ENCODE results near the gene MEF2A.

Gene MEF2A

DNA sequence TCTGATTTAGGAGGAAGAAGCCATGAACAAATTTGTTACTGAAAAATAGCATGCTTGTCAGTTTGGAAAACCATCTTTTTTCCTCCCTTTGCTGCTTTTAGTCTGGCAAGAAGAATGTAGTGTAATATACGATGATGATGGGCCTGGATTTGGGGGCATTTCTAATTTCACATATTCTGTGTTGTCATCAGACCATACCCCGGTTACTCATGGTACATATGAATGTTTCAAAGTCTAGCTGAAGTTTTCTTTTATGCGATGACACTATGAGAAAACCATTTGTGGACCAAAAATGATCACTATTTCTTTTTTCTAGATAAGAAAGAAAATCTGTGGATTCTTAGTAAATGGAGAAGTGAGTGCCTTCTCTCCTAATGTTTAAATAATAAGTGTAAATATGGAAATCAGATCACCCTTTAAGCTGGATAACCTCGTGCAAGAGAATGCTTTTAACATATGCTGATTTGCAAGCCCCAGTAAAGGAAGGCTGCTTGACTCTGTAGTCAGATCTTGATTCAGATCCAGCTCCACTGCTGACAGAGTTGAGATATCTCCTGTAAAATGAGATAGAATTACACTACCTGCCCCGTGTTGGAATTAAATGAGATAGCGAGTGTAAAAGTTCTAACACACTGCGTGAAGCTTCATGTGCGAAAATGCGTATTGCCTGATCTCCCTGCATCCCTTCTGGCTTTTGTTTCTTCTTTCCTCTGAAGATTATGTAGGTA is 3.0 kb downstream of the MEF2A start:
- Histone ChIP-seq H3K4me3 (ENCODE audit: low read length) (no peak overlapping the region), H3K36me3 (ENCODE audit: insufficient read depth, low read length) (no peaks in the 10 kb centered on the region), H2AFZ (ENCODE audit: low read depth, low read length) (no peak overlapping the region), H3K9me3 (ENCODE audit: low read length) (no peaks in the 10 kb centered on the region), H3K4me1 (ENCODE audit: insufficient read depth, low read length) (peaks cover 23% of the 10 kb centered on the region), H3K27me3 (ENCODE audit: insufficient read depth, low read length) (peaks cover 1% of the 10 kb centered on the region)

GRCh38 chr15:99571299-99571698 is 5.5 kb downstream of the MEF2A start:
- H3K27me3 ChIP-seq (ENCODE audit: insufficient read depth, low read length) = no peaks in the 10 kb centered on the region
- no peak overlapping the region for H3K4me3 ChIP-seq (ENCODE audit: low read length)
- peaks cover 3% of the 10 kb centered on the region for H3K9me3 ChIP-seq (ENCODE audit: low read length)
- H3K4me1 ChIP-seq (ENCODE audit: insufficient read depth, low read length) = peaks cover 11% of the 10 kb centered on the region
- H2AFZ ChIP-seq (ENCODE audit: low read depth, low read length) = no peak overlapping the region
- H3K36me3 ChIP-seq (ENCODE audit: insufficient read depth, low read length) = no peaks in the 10 kb centered on the region

DNA sequence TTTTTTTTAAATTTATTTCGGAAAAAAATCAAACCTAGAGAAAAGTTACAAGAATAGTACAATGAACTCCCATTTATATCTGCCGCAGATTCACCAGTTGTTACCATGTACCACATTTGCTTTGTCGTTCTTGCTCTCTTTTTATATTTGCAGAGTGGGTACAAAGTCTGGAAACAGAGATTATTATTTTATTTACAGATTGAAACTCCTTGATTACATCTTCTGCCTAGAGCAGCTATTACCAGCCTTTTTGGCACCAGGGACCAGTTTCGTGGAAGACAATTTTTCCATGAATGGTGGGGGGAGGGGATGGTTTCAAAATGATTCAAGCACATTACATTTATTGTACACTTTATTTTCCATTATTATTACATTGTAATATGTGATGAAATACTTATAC is 8.3 kb downstream of the MEF2A start:
- H3K36me3 ChIP-seq (ENCODE audit: insufficient read depth, low read length) = no peaks in the 10 kb centered on the region
- no peak overlapping the region for H3K4me3 ChIP-seq (ENCODE audit: low read length)
- peaks cover 2% of the 10 kb centered on the region for H3K4me1 ChIP-seq (ENCODE audit: insufficient read depth, low read length)
- no peak overlapping the region for H2AFZ ChIP-seq (ENCODE audit: low read depth, low read length)
- H3K9me3 ChIP-seq (ENCODE audit: low read length) = peaks cover 3% of the 10 kb centered on the region
- no peaks in the 10 kb centered on the region for H3K27me3 ChIP-seq (ENCODE audit: insufficient read depth, low read length)

GRCh38 chr15:99574502-99574901 is 8.7 kb downstream of the MEF2A start:
- Histone ChIP-seq H3K4me3 (ENCODE audit: low read length) (no peak overlapping the region), H3K4me1 (ENCODE audit: insufficient read depth, low read length) (peaks cover 2% of the 10 kb centered on the region), H3K36me3 (ENCODE audit: insufficient read depth, low read length) (no peaks in the 10 kb centered on the region), H3K27me3 (ENCODE audit: insufficient read depth, low read length) (no peaks in the 10 kb centered on the region), H2AFZ (ENCODE audit: low read depth, low read length) (no peak overlapping the region), H3K9me3 (ENCODE audit: low read length) (peaks cover 3% of the 10 kb centered on the region)

DNA sequence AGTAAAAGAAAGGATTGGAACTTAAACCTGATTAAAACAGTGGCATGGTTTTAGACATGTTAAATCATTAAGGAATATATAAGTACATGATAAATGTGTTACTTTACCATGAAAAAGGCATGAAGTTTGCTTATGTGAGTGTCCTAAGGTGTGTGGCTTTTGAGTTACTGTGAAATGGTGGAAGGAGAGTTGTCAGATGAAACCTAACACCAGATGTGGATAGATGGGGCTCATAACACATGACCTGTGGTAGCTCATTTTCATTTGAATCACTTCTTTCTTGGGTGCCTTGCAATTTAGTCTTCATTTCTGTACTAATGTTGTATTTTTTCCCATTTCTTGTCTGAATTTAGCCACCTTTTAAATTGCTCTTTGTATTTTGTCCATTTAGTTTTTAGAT is 13.0 kb downstream of the MEF2A start:
- H3K9me3 ChIP-seq (ENCODE audit: low read length) = peaks cover 3% of the 10 kb centered on the region
- no peak overlapping the region for H3K4me3 ChIP-seq (ENCODE audit: low read length)
- no peak overlapping the region for H2AFZ ChIP-seq (ENCODE audit: low read depth, low read length)
- H3K36me3 ChIP-seq (ENCODE audit: insufficient read depth, low read length) = no peaks in the 10 kb centered on the region
- H3K4me1 ChIP-seq (ENCODE audit: insufficient read depth, low read length) = peaks cover 2% of the 10 kb centered on the region
- H3K27me3 ChIP-seq (ENCODE audit: insufficient read depth, low read length) = no peaks in the 10 kb centered on the region

DNA sequence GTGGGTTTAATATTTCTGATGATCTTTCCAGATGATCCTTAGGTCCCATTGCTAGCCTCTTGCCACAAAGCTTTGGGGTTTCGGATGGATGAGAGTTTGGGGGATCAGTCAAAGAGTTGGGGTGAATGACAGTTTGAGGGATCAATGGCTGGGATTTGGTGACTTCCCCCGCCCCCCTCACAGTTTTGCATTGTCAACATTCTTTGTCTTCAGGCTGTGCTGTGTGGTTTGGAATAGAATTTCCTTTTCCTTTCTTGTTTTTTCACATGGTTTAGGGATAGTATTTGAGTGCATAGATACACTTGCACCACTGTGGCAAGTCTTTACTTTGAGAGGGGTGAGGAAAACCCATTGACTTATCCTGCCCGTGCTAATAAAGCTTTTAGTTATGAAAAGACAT is 14.3 kb downstream of the MEF2A start:
- H3K27me3 ChIP-seq (ENCODE audit: insufficient read depth, low read length) = no peaks in the 10 kb centered on the region
- H3K4me3 ChIP-seq (ENCODE audit: low read length) = no peak overlapping the region
- H2AFZ ChIP-seq (ENCODE audit: low read depth, low read length) = no peak overlapping the region
- H3K36me3 ChIP-seq (ENCODE audit: insufficient read depth, low read length) = peaks cover 2% of the 10 kb centered on the region
- peaks cover 2% of the 10 kb centered on the region for H3K4me1 ChIP-seq (ENCODE audit: insufficient read depth, low read length)
- H3K9me3 ChIP-seq (ENCODE audit: low read length) = no peaks in the 10 kb centered on the region

- H3K4me3 ChIP-seq (ENCODE audit: low read length) = no peak overlapping the region
- no peaks in the 10 kb centered on the region for H3K27me3 ChIP-seq (ENCODE audit: insufficient read depth, low read length)
- peaks cover 1% of the 10 kb centered on the region for H3K9me3 ChIP-seq (ENCODE audit: low read length)
- H3K4me1 ChIP-seq (ENCODE audit: insufficient read depth, low read length) = peaks cover 2% of the 10 kb centered on the region
- no peak overlapping the region for H2AFZ ChIP-seq (ENCODE audit: low read depth, low read length)
- H3K36me3 ChIP-seq (ENCODE audit: insufficient read depth, low read length) = peaks cover 2% of the 10 kb centered on the region
Observed at GRCh38 chr15:99582508-99582960, 16.8 kb downstream of the MEF2A start.

GRCh38 chr15:99584081-99584600 is 18.4 kb downstream of the MEF2A start:
- Histone ChIP-seq H3K36me3 (ENCODE audit: insufficient read depth, low read length) (peaks cover 2% of the 10 kb centered on the region), H3K4me1 (ENCODE audit: insufficient read depth, low read length) (no peaks in the 10 kb centered on the region), H3K27me3 (ENCODE audit: insufficient read depth, low read length) (no peaks in the 10 kb centered on the region), H3K9me3 (ENCODE audit: low read length) (peaks cover 1% of the 10 kb centered on the region), H3K4me3 (ENCODE audit: low read length) (no peak overlapping the region), H2AFZ (ENCODE audit: low read depth, low read length) (no peak overlapping the region)

GRCh38 chr15:99586121-99586520 is 20.3 kb downstream of the MEF2A start:
- no peak overlapping the region for H3K4me3 ChIP-seq (ENCODE audit: low read length)
- H2AFZ ChIP-seq (ENCODE audit: low read depth, low read length) = no peak overlapping the region
- H3K9me3 ChIP-seq (ENCODE audit: low read length) = peaks cover 1% of the 10 kb centered on the region
- peaks cover 2% of the 10 kb centered on the region for H3K36me3 ChIP-seq (ENCODE audit: insufficient read depth, low read length)
- H3K27me3 ChIP-seq (ENCODE audit: insufficient read depth, low read length) = no peaks in the 10 kb centered on the region
- H3K4me1 ChIP-seq (ENCODE audit: insufficient read depth, low read length) = no peaks in the 10 kb centered on the region

- Histone ChIP-seq H3K36me3 (ENCODE audit: insufficient read depth, low read length) (no peaks in the 10 kb centered on the region), H2AFZ (ENCODE audit: low read depth, low read length) (no peak overlapping the region), H3K9me3 (ENCODE audit: low read length) (peaks cover 6% of the 10 kb centered on the region), H3K27me3 (ENCODE audit: insufficient read depth, low read length) (no peaks in the 10 kb centered on the region), H3K4me3 (ENCODE audit: low read length) (no peak overlapping the region), H3K4me1 (ENCODE audit: insufficient read depth, low read length) (no peaks in the 10 kb centered on the region)
Observed at GRCh38 chr15:99589801-99590200, 24.0 kb downstream of the MEF2A start.

GRCh38 chr15:99590913-99591646 is 25.3 kb downstream of the MEF2A start:
- Histone ChIP-seq H3K4me3 (ENCODE audit: low read length) (no peak overlapping the region), H3K27me3 (ENCODE audit: insufficient read depth, low read length) (no peaks in the 10 kb centered on the region), H3K9me3 (ENCODE audit: low read length) (peaks cover 6% of the 10 kb centered on the region), H3K4me1 (ENCODE audit: insufficient read depth, low read length) (no peaks in the 10 kb centered on the region), H3K36me3 (ENCODE audit: insufficient read depth, low read length) (no peaks in the 10 kb centered on the region), H2AFZ (ENCODE audit: low read depth, low read length) (no peak overlapping the region)

DNA sequence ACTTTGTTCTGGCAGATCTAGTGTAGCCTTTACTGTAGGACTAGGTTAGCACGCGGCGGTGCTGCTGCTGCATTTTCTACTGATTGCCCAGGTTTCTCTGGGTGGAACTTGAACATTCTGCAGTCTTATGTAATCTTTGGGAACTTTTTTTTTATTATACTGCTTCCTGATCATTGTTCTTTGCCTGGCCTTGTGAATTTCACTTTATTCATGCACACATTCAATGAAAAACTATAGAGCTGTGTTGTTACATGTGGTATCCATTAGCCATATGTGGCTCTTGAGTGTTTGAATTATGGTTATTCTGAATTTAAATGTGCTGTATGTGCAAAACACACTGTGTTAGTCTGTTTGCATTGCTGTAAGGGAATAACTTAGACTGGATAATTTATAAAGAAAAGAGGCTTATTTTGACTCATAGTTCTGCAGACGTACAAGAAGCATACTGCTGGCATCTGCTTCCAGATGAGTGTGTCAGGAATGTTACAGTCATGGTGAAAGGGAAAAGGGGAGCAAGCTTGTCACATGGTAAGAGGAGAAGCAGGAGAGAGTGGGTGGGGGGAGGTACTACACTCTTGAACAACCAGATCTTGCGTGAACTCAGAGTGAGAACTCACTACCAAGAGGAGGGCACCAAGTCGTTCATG is 26.5 kb downstream of the MEF2A start:
- no peaks in the 10 kb centered on the region for H3K4me1 ChIP-seq (ENCODE audit: insufficient read depth, low read length)
- no peaks in the 10 kb centered on the region for H3K27me3 ChIP-seq (ENCODE audit: insufficient read depth, low read length)

GRCh38 chr15:99593070-99593469 is 27.3 kb downstream of the MEF2A start:
- Histone ChIP-seq H3K36me3 (ENCODE audit: insufficient read depth, low read length) (no peaks in the 10 kb centered on the region), H3K4me1 (ENCODE audit: insufficient read depth, low read length) (no peaks in the 10 kb centered on the region), H3K4me3 (ENCODE audit: low read length) (no peak overlapping the region), H3K27me3 (ENCODE audit: insufficient read depth, low read length) (no peaks in the 10 kb centered on the region), H2AFZ (ENCODE audit: low read depth, low read length) (no peak overlapping the region), H3K9me3 (ENCODE audit: low read length) (peaks cover 5% of the 10 kb centered on the region)

More for the DNA sequence above, 26.5 kb downstream of the MEF2A start:
- no peak overlapping the region for H3K4me3 ChIP-seq (ENCODE audit: low read length)
- no peak overlapping the region for H2AFZ ChIP-seq (ENCODE audit: low read depth, low read length)
- H3K9me3 ChIP-seq (ENCODE audit: low read length) = peaks cover 5% of the 10 kb centered on the region
- H3K36me3 ChIP-seq (ENCODE audit: insufficient read depth, low read length) = no peaks in the 10 kb centered on the region

Measured in neuron (in vitro differentiated cells).